ENCODE measurements around the gene AXIN2. TPM values are rescaled to one million over a fixed set of nuclear protein-coding genes. Genes with fewer than 3 reads are reported as not detected.

The AXIN2 gene
- total and polyA plus RNA-seq, 3 donors from 2014 or later, result 18.1 to 26.3 (median 20.2) TPM

- intact Hi-C loops (cut with DNase I; ENCODE audit: low total_unique reads), result loop anchor here (10.0 kb wide), 1 partner anchor 265 kb away; no protein-coding TSS in a partner anchor
- TF ChIP-seq CTCF (IDR thresholded peaks at IDR 0.05) (no peak), POLR2A (IDR thresholded peaks at IDR 0.05) (no peak)
- Histone ChIP-seq H3K4me3 (peak overlapping the region; percentile 84 to 88), H3K36me3 (ENCODE audit: low read depth, missing control alignments) (no peaks in the 10 kb centered on the region), H3K27me3 (no peaks in the 10 kb centered on the region), H3K9me3 (no peaks in the 10 kb centered on the region), H3K4me1 (peaks cover 22% of the 10 kb centered on the region), H3K27ac (peak overlapping the region; percentile 80 to 93)
- WGBS, 2 donors, result 2 to 3% methylated on average over 13 of the region's 13 CpGs
- no peak for DNase-seq
These were observed 2.0 kb downstream of the AXIN2 start for GRCh38 chr17:65559461-65559803.

GRCh38 chr17:65558683-65559460 is 2.6 kb downstream of the AXIN2 start:
- 15 to 18% methylated on average over 20 to 29 of the region's 29 CpGs for WGBS, 2 donors
- peak overlapping the region; percentile 84 to 88 for H3K4me3 ChIP-seq
- no peaks in the 10 kb centered on the region for H3K9me3 ChIP-seq
- DNase-seq, result no peak
- peak overlapping the region in 1 of 2 donors; percentile 93 for H3K27ac ChIP-seq
- H3K36me3 ChIP-seq (ENCODE audit: low read depth, missing control alignments), result no peaks in the 10 kb centered on the region
- TF ChIP-seq CTCF (IDR thresholded peaks at IDR 0.05) (no peak), POLR2A (IDR thresholded peaks at IDR 0.05) (no peak)
- intact Hi-C loops (cut with DNase I; ENCODE audit: low total_unique reads), result loop anchor here (10.0 kb wide), 1 partner anchor 264 kb away; no protein-coding TSS in a partner anchor
- H3K4me1 ChIP-seq, result peaks cover 28% of the 10 kb centered on the region
- no peaks in the 10 kb centered on the region for H3K27me3 ChIP-seq

GRCh38 chr17:65558311-65558682 is 3.2 kb downstream of the AXIN2 start:
- H3K4me3 ChIP-seq, result no peak overlapping the region
- WGBS, 2 donors, result 56 to 65% methylated on average over 14 to 15 of the region's 15 CpGs
- no peak for DNase-seq
- no peaks in the 10 kb centered on the region for H3K9me3 ChIP-seq
- H3K36me3 ChIP-seq (ENCODE audit: low read depth, missing control alignments), result no peaks in the 10 kb centered on the region
- H3K4me1 ChIP-seq, result peaks cover 28% of the 10 kb centered on the region
- intact Hi-C loops (cut with DNase I; ENCODE audit: low total_unique reads), result loop anchor here (10.0 kb wide), 1 partner anchor 263 kb away; no protein-coding TSS in a partner anchor
- H3K27ac ChIP-seq, result no peak overlapping the region
- H3K27me3 ChIP-seq, result no peaks in the 10 kb centered on the region
- no peak for TF ChIP-seq CTCF (IDR thresholded peaks at IDR 0.05)
- TF ChIP-seq POLR2A (IDR thresholded peaks at IDR 0.05), result no peak

GRCh38 chr17:65557349-65558310 is 3.8 kb downstream of the AXIN2 start:
- intact Hi-C loops (cut with DNase I; ENCODE audit: low total_unique reads), result loop anchor here (10.0 kb wide), 1 partner anchor 263 kb away; no protein-coding TSS in a partner anchor
- no peaks in the 10 kb centered on the region for H3K36me3 ChIP-seq (ENCODE audit: low read depth, missing control alignments)
- H3K9me3 ChIP-seq, result no peaks in the 10 kb centered on the region
- H3K27me3 ChIP-seq, result no peaks in the 10 kb centered on the region
- H3K4me3 ChIP-seq, result no peak overlapping the region
- WGBS, 2 donors, result 64 to 76% methylated on average over 21 of the region's 21 CpGs
- H3K27ac ChIP-seq, result no peak overlapping the region
- no peak for DNase-seq
- peaks cover 30% of the 10 kb centered on the region for H3K4me1 ChIP-seq
- TF ChIP-seq CTCF (IDR thresholded peaks at IDR 0.05), result no peak
- TF ChIP-seq POLR2A (IDR thresholded peaks at IDR 0.05), result no peak

Measured in testis (tissue), 3 donors.